ENCODE measurements around the gene TBRG1.

The TBRG1 gene

DNA sequence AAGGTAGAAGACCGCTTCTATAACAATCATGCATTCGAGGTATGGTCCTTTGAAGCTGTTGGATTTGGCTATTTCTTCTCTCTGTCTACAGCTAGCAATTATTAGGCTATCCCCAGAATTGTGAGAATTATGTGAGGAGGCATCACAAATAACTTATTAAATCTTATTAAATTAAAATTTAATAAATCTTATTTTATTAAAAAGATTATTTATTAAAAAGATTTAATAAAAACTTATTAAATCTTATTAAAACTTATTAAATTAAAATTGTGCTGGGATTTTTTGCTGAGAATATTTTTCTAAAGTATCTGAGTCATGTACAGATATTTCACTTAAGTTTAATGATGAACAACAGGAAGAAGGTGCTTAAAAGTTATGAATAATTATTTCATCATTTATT, 58.8 kb downstream of the TBRG1 start:
- TF ChIP-seq, protein P1, sequence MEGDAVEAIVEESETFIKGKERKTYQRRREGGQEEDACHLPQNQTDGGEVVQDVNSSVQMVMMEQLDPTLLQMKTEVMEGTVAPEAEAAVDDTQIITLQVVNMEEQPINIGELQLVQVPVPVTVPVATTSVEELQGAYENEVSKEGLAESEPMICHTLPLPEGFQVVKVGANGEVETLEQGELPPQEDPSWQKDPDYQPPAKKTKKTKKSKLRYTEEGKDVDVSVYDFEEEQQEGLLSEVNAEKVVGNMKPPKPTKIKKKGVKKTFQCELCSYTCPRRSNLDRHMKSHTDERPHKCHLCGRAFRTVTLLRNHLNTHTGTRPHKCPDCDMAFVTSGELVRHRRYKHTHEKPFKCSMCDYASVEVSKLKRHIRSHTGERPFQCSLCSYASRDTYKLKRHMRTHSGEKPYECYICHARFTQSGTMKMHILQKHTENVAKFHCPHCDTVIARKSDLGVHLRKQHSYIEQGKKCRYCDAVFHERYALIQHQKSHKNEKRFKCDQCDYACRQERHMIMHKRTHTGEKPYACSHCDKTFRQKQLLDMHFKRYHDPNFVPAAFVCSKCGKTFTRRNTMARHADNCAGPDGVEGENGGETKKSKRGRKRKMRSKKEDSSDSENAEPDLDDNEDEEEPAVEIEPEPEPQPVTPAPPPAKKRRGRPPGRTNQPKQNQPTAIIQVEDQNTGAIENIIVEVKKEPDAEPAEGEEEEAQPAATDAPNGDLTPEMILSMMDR (IDR thresholded peaks at IDR 0.05; ENCODE audit: insufficient read depth, missing control alignments), result no peak
- no peak for FAIRE-seq
- DNase-seq (ENCODE audit: insufficient read length, low spot score), result no peak

- FAIRE-seq, result no peak
- TF ChIP-seq, protein P1 (IDR thresholded peaks at IDR 0.05; ENCODE audit: insufficient read depth, missing control alignments), result no peak
- DNase-seq (ENCODE audit: insufficient read length, low spot score), result no peak
These were observed 59.8 kb downstream of the TBRG1 start for GRCh38 chr11:124682443-124682842.
